OCI-LY7 (cell line): ENCODE measurements around the gene IQGAP1. TPM values are rescaled to one million over a fixed set of nuclear protein-coding genes. Genes with fewer than 3 reads are reported as not detected.

Experiments
- BruUV-seq: library from RNA; stranded (reverse); fragments of 400-500 nt; replicated peaks from 2 replicates; lab custom pipeline; 2021; lab: Mats Ljungman, UMichigan
- CTCF ChIA-PET: fragments of 300-600 bp; sonication (Branson Sonifier 250); formaldehyde crosslinking; loops from one replicate; lab custom pipeline; 2022; ENCODE audit warnings: antibody characterized with exemption; ENCODE audit not compliant: unreplicated experiment; lab: Charles Lee
- POLR2A ChIA-PET: fragments of 300-600 bp; sonication (Branson Sonifier 250); formaldehyde crosslinking; loops from one replicate; lab custom pipeline; 2022; ENCODE audit warnings: antibody characterized with exemption; lab: Charles Lee
- DNase-seq: peaks from one replicate; pipeline ENCODE4 v3.0.0-alpha.2; 2015; ENCODE audit warnings: low spot score
- H2AFZ ChIP-seq: fragments of 200-600 bp; sonication (generic), shearing (Covaris generic); 2 replicates; pipeline ENCODE4 v1.6.1; 2014; ENCODE audit warnings: mild to moderate bottlenecking, antibody characterized with exemption, low read length, moderate library complexity
- H3K27ac ChIP-seq: fragments of 200-600 bp; sonication (generic); 2 replicates; pipeline ENCODE4 v1.5.1; 2014; ENCODE audit warnings: mixed run types, low read depth, mild to moderate bottlenecking, moderate library complexity, low read length, inconsistent platforms; ENCODE audit not compliant: poor library complexity, severe bottlenecking
- H3K36me3 ChIP-seq: fragments of 200-600 bp; sonication (generic); 2 replicates; pipeline ENCODE4 v1.6.1; 2014; ENCODE audit warnings: mild to moderate bottlenecking, antibody characterized with exemption, low read length, moderate library complexity, mixed read lengths; ENCODE audit not compliant: insufficient read depth
- H3K4me1 ChIP-seq: fragments of 200-600 bp; sonication (generic); 2 replicates; pipeline ENCODE4 v1.5.1; 2014; ENCODE audit warnings: mild to moderate bottlenecking, low read length; ENCODE audit not compliant: insufficient read depth, poor library complexity, severe bottlenecking
- H3K4me2 ChIP-seq: fragments of 200-600 bp; sonication (generic); 2 replicates; pipeline ENCODE4 v1.6.1; 2014; ENCODE audit warnings: mild to moderate bottlenecking, low read length
- H3K4me3 ChIP-seq: fragments of 200-600 bp; sonication (generic); 2 replicates; pipeline ENCODE4 v1.5.1; 2014; ENCODE audit warnings: mild to moderate bottlenecking, low read depth, low read length; ENCODE audit not compliant: poor library complexity, severe bottlenecking
- H3K79me2 ChIP-seq: fragments of 200-600 bp; sonication (generic); 2 replicates; pipeline ENCODE4 v1.6.1; 2016; ENCODE audit warnings: low read depth, mild to moderate bottlenecking, low read length, moderate library complexity, mixed read lengths; ENCODE audit not compliant: insufficient read depth
- H3K9me2 ChIP-seq: fragments of 200-600 bp; sonication (generic); 2 replicates; pipeline ENCODE4 v1.6.1; 2016; ENCODE audit warnings: mild to moderate bottlenecking, low read length, mixed read lengths; ENCODE audit not compliant: insufficient read depth
- H3K9me3 ChIP-seq: fragments of 200-600 bp; sonication (generic); 2 replicates; pipeline ENCODE4 v1.6.1; 2014; ENCODE audit warnings: mild to moderate bottlenecking, mixed run types, low read length, mixed read lengths
- H4K20me1 ChIP-seq: fragments of 200-600 bp; sonication (generic); 2 replicates; pipeline ENCODE4 v1.6.1; 2014; ENCODE audit warnings: mild to moderate bottlenecking, antibody characterized with exemption, low read length, moderate library complexity, mixed read lengths; ENCODE audit not compliant: insufficient read depth
- CTCF ChIP-seq: fragments of 200-600 bp; sonication (generic); conservative IDR thresholded peaks from 2 replicates; pipeline ENCODE4 v1.5.1; 2014; ENCODE audit warnings: mild to moderate bottlenecking, antibody characterized with exemption, low read length, moderate library complexity, mixed read lengths
- EZH2phosphoT487 ChIP-seq: fragments of 200-600 bp; sonication (generic); IDR thresholded peaks from 2 replicates; pipeline ENCODE4 v1.6.1; 2018; ENCODE audit warnings: low read depth, borderline replicate concordance, mild to moderate bottlenecking, mixed run types, antibody characterized with exemption, low read length, moderate library complexity, mixed read lengths
- intact Hi-C: fragments of 100-400 bp; cut with micrococcal nuclease; formaldehyde crosslinking; loops from one replicate; pipeline ENCODE4 v1.10.0; 2022; ENCODE audit not compliant: unreplicated experiment
- total RNA-seq, 2 experiments: library from RNA; depleted of rRNA in 1 of 2; stranded (reverse); fragments of >200 nt in 1 of 2; shearing (Covaris generic) in 1 of 2; gene quantifications; 2 replicates each; pipeline ENCODE4 v1.2.3, GENCODE V29; 2014 to 2022

IQGAP1 gene
- total RNA-seq, 2 experiments from 2014 or later: 98.7 to 114 TPM

GRCh38 chr15:90419206-90419605 is 31.2 kb downstream of the IQGAP1 start:
- Histone ChIP-seq H3K4me3 (no peak overlapping the region), H3K4me1 (peaks cover 13% of the 10 kb centered on the region), H3K36me3 (no peaks in the 10 kb centered on the region), H3K27ac (no peak overlapping the region), H3K9me2 (no peaks in the 10 kb centered on the region), H2AFZ (no peak overlapping the region), H3K79me2 (peaks cover 57% of the 10 kb centered on the region; the same call in 1 of the 2 replicates), H4K20me1 (no peaks in the 10 kb centered on the region), H3K9me3 (peaks cover 4% of the 10 kb centered on the region; the same call in 1 of the 2 replicates), H3K4me2 (no peak overlapping the region)
- intact Hi-C loops: no loop called here
- DNase-seq: no peak
- ChIA-PET POLR2A (interaction anchor here (1.1 to 1.5 kb wide), 3 partner anchors 12 to 31 kb away, joined by 3 to 7 read pairs (median 3); no protein-coding TSS in a partner anchor), CTCF (no interaction called here)
- no TSS peak for BruUV-seq
- no peak for TF ChIP-seq EZH2phosphoT487
- no peak for TF ChIP-seq CTCF

GRCh38 chr15:90419738-90420406 is 31.8 kb downstream of the IQGAP1 start:
- Histone ChIP-seq H3K4me2 (no peak overlapping the region), H3K9me3 (peaks cover 4% of the 10 kb centered on the region; the same call in 1 of the 2 replicates), H3K4me3 (no peak overlapping the region), H3K4me1 (peaks cover 13% of the 10 kb centered on the region), H3K9me2 (no peaks in the 10 kb centered on the region), H4K20me1 (no peaks in the 10 kb centered on the region), H3K36me3 (no peaks in the 10 kb centered on the region), H2AFZ (no peak overlapping the region), H3K79me2 (peaks cover 59% of the 10 kb centered on the region; the same call in 1 of the 2 replicates), H3K27ac (no peak overlapping the region)
- intact Hi-C loops: no loop called here
- POLR2A ChIA-PET: interaction anchor here (1.1 to 1.5 kb wide), 3 partner anchors 11 to 31 kb away, joined by 3 to 7 read pairs (median 3); no protein-coding TSS in a partner anchor
- TF ChIP-seq CTCF (no peak), EZH2phosphoT487 (no peak)
- DNase-seq: no peak
- CTCF ChIA-PET: no interaction called here
- BruUV-seq: no TSS peak

- H3K4me1 ChIP-seq: peaks cover 13% of the 10 kb centered on the region
- H3K4me2 ChIP-seq: no peak overlapping the region
- no peak for TF ChIP-seq EZH2phosphoT487
- TF ChIP-seq CTCF: no peak
- H3K36me3 ChIP-seq: no peaks in the 10 kb centered on the region
- intact Hi-C loops: no loop called here
- CTCF ChIA-PET: no interaction called here
- no peak overlapping the region for H3K4me3 ChIP-seq
- H4K20me1 ChIP-seq: no peaks in the 10 kb centered on the region
- BruUV-seq: no TSS peak
- no peak overlapping the region for H3K27ac ChIP-seq
- POLR2A ChIA-PET: interaction anchor here (1.3 kb wide), 1 partner anchor 16 kb away, joined by 3 read pairs; no protein-coding TSS in a partner anchor
- H3K9me2 ChIP-seq: no peaks in the 10 kb centered on the region
- H2AFZ ChIP-seq: no peak overlapping the region
- peaks cover 4% of the 10 kb centered on the region; the same call in 1 of the 2 replicates for H3K9me3 ChIP-seq
- H3K79me2 ChIP-seq: peaks cover 61% of the 10 kb centered on the region
- DNase-seq: no peak
Observed at GRCh38 chr15:90420451-90420850, 32.4 kb downstream of the IQGAP1 start.
